Mesodermal cell (in vitro differentiated cells): ENCODE measurements around the gene CCDC18.
"Not testable (repeated sequence)": the region's sequence is repeated elsewhere in the genome, so short reads cannot be mapped to it uniquely, and the experiment has no call there.

ENCODE experiments used
- H3K27ac ChIP-seq: 2 replicates; pipeline ENCODE4 v1.7.0; 2013; ENCODE audit warnings: mild to moderate bottlenecking, low read depth, low read length, moderate library complexity; ENCODE audit not compliant: severe bottlenecking
- H3K36me3 ChIP-seq: 2 replicates; pipeline ENCODE4 v1.7.1; 2013; ENCODE audit warnings: mild to moderate bottlenecking, low read length, moderate library complexity; ENCODE audit not compliant: control insufficient read depth, insufficient read depth
- H3K4me1 ChIP-seq: one replicate; pipeline ENCODE4 v1.7.1; 2013; ENCODE audit warnings: mild to moderate bottlenecking, low read length; ENCODE audit not compliant: insufficient read depth, control insufficient read depth, poor library complexity, severe bottlenecking
- H3K4me3 ChIP-seq: 2 replicates; pipeline ENCODE4 v1.7.0; 2013; ENCODE audit warnings: low read length, control low read depth, mild to moderate bottlenecking; ENCODE audit not compliant: insufficient read depth, poor library complexity, severe bottlenecking; ENCODE audit errors: extremely low read depth
- H3K9me3 ChIP-seq: 2 replicates; pipeline ENCODE4 v1.7.1; 2013; ENCODE audit warnings: mild to moderate bottlenecking, low read length, moderate library complexity; ENCODE audit not compliant: control insufficient read depth
- WGBS, 2 experiments: methylation state at CpG; one replicate each; pipeline ENCODE4 v1.1.5; 2013; ENCODE audit warnings: missing lambda C conversion rate in 2 of 2; ENCODE audit not compliant: insufficient coverage in 2 of 2; 5-methylcytosine and 5-hydroxymethylcytosine counted together

CCDC18 gene

DNA sequence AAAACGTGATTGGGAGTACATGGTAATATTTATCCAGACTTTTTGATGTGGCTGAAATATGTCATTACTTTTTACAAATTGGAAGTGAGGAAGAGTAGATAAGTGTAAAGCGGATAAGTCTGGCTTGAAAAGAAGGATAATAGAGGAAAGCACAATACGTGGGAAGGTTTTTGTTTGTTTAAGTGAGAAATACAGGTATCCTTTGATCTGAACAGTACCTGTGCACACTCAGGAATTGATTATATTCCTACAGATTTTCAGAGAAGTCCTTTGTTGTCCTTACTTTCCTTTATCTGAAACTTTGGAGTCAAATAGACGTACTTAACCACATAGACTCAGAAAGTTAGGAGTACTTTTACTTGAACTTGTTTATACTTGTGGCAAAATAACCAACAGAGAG, 20.2 kb downstream of the CCDC18 start:
- Histone ChIP-seq H3K4me3 (no peak overlapping the region), H3K27ac (no peak overlapping the region), H3K9me3 (no peaks in the 10 kb centered on the region), H3K4me1 (no peaks in the 10 kb centered on the region), H3K36me3 (peaks cover 49% of the 10 kb centered on the region)
- 95 to 97% methylated on average over 2 to 3 of the region's 4 CpGs for WGBS, 2 experiments

- H3K36me3 ChIP-seq = peaks cover 55% of the 10 kb centered on the region
- no peak overlapping the region for H3K27ac ChIP-seq
- 83 to 100% methylated on average over 1 to 2 of the region's 6 CpGs for WGBS, 2 experiments
- H3K4me1 ChIP-seq = no peaks in the 10 kb centered on the region
- H3K9me3 ChIP-seq = no peaks in the 10 kb centered on the region
- H3K4me3 ChIP-seq = no peak overlapping the region
Observed at GRCh38 chr1:93205892-93206566, 25.5 kb downstream of the CCDC18 start.

GRCh38 chr1:93206567-93206954, 26.0 kb downstream of the CCDC18 start:
- Histone ChIP-seq H3K9me3 (no peaks in the 10 kb centered on the region), H3K27ac (no peak overlapping the region), H3K4me1 (no peaks in the 10 kb centered on the region), H3K36me3 (peaks cover 55% of the 10 kb centered on the region), H3K4me3 (no peak overlapping the region)

DNA sequence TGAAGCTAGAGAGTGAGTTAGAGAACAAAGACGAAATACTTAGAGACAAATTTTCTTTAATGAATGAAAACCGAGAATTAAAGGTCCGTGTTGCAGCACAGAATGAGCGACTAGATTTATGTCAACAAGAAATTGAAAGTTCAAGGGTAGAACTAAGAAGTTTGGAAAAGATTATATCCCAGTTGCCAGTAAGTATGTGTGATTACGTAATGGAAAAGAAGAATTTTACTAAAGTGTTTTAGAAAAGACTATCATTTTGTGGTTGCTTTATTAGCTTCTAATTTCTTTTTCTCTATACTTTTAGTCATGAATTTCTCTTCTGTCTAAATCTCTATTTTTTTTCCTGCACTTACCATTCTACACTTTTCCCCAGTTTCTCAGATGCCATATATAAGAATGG, 26.7 kb downstream of the CCDC18 start:
- Histone ChIP-seq H3K4me3 (no peak overlapping the region), H3K27ac (no peak overlapping the region), H3K4me1 (no peaks in the 10 kb centered on the region), H3K36me3 (peaks cover 54% of the 10 kb centered on the region), H3K9me3 (no peaks in the 10 kb centered on the region)
- 93 to 98% methylated on average over 4 to 5 of the region's 5 CpGs for WGBS, 2 experiments

DNA sequence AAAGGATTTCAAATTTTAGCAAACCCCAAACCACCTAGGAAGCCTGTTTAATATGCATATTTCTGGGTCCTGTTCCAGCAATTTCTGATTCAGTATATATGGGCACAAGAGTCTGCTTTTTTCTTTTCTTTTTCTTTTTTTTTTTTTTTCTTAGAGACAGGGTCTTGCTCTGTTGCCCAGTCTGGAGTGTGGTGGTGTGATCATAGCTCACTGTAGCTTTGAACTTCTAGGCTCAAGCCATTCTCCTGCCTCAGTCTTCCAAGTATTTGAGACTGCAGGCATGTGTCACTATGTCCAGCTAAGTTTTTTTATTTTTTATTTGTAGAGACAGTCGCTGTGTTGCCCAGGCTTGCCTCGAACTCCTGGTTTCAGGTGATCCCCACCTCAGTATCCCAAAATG, 34.8 kb downstream of the CCDC18 start:
- 83 to 100% methylated on average over 1 to 2 of the region's 2 CpGs for whole genome bisulfite sequencing, 2 experiments
- no peaks in the 10 kb centered on the region for H3K4me1 ChIP-seq
- no peak overlapping the region for H3K4me3 ChIP-seq
- H3K36me3 ChIP-seq = peaks cover 42% of the 10 kb centered on the region
- H3K27ac ChIP-seq = no peak overlapping the region
- no peaks in the 10 kb centered on the region for H3K9me3 ChIP-seq

DNA sequence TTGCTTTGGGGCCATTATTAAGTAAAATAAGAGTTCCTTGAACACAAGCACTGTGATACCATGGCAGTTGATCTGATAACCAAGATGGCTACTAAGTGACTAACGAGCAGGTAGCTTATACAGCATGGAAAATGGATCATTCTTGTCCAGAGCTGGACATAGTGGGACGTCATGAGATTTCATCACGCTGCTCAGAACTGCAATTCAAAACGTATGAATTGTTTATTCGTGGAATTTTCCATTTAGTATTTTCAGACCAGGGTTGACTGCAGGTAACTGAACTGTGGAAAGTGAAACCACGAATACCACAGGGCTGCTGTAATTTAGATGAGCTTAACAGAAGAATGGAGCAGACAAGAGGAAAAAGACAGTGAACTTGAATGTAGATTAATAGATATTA, 38.9 kb downstream of the CCDC18 start:
- Histone ChIP-seq H3K9me3 (no peaks in the 10 kb centered on the region), H3K36me3 (peaks cover 36% of the 10 kb centered on the region), H3K27ac (no peak overlapping the region), H3K4me1 (no peaks in the 10 kb centered on the region), H3K4me3 (no peak overlapping the region)
- 98 to 99% methylated on average over 6 of the region's 6 CpGs for WGBS, 2 experiments

DNA sequence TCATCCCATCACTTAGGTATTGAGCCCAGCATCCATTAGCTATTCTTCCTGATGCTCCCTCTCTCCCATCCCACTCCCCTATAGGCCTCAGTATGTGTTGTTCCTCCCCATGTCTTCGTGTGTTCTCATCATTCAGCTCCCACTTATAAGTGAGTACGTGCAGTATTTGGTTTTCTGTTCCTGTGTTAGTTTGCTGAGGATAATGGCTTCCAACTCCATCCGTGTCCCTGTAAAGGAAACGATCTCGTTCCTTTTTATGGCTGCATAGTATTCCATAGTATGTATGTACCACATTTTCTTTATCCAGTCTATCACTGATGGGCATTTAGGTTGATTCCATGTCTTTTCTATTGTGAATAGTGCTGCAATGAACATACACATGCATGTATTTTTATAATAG, 40.2 kb downstream of the CCDC18 start:
- not testable (repeated sequence) for H3K4me3 ChIP-seq, H3K9me3 ChIP-seq, H3K27ac ChIP-seq, H3K4me1 ChIP-seq
- peaks cover 33% of the 10 kb centered on the region for H3K36me3 ChIP-seq
- 100% methylated on average over 1 of the region's 5 CpGs; no CpG with 5 or more reads in 1 of the 2 experiments for WGBS, 2 experiments

- 100% methylated on average over 1 of the region's 3 CpGs; no CpG with 5 or more reads in 1 of the 2 experiments for WGBS, 2 experiments
- peaks cover 31% of the 10 kb centered on the region for H3K36me3 ChIP-seq
- H3K27ac ChIP-seq = no peak overlapping the region
- no peak overlapping the region for H3K4me3 ChIP-seq
- no peaks in the 10 kb centered on the region for H3K4me1 ChIP-seq
- no peaks in the 10 kb centered on the region for H3K9me3 ChIP-seq
Observed at GRCh38 chr1:93221913-93222312, 41.4 kb downstream of the CCDC18 start.

- no CpG with 5 or more reads among the region's 2 CpGs for WGBS, 2 experiments
- Histone ChIP-seq H3K36me3 (peaks cover 36% of the 10 kb centered on the region), H3K4me1 (no peaks in the 10 kb centered on the region)
Observed at GRCh38 chr1:93223023-93223675, 42.6 kb downstream of the CCDC18 start.

DNA sequence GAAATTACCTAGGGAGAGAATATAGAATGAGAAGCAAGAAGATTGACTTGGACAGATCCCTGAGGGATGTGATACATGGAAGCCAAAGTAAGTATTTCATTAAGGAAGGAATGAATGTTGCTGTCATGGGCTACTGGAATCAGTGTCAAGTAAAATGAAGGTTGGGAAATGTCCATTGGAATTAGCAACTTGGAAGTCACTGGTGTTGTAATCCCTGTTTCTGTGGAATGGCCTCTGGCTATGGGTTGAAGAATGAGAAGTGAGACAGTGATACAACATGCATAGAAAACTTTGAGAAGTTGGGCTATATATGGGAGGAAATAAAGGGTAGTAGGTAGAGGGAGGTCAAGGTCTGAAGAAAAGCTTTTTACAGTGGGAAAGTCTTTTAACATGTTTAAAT, 54.7 kb downstream of the CCDC18 start:
- H3K4me3 ChIP-seq = no peak overlapping the region
- H3K9me3 ChIP-seq = no peaks in the 10 kb centered on the region

More at GRCh38 chr1:93223023-93223675, 42.6 kb downstream of the CCDC18 start:
- Histone ChIP-seq H3K27ac (no peak overlapping the region), H3K9me3 (no peaks in the 10 kb centered on the region), H3K4me3 (no peak overlapping the region)

GRCh38 chr1:93237021-93237420, 56.5 kb downstream of the CCDC18 start:
- peaks cover 6% of the 10 kb centered on the region for H3K9me3 ChIP-seq
- no peaks in the 10 kb centered on the region for H3K4me1 ChIP-seq
- H3K4me3 ChIP-seq = no peak overlapping the region
- H3K27ac ChIP-seq = no peak overlapping the region
- peaks cover 42% of the 10 kb centered on the region for H3K36me3 ChIP-seq

More for the DNA sequence above, 54.7 kb downstream of the CCDC18 start:
- Histone ChIP-seq H3K36me3 (peaks cover 37% of the 10 kb centered on the region), H3K4me1 (no peaks in the 10 kb centered on the region), H3K27ac (no peak overlapping the region)
